GM19099 (cell line): Measurements from ENCODE around the gene AHNAK.
A peak's percentile ranks its signal among the peaks of the same experiment; 100 is the strongest.

Source experiments
- POLR2A ChIP-seq: IDR thresholded peaks from 3 replicates; pipeline ENCODE4 v1.6.1; 2011; ENCODE audit warnings: low read depth; ENCODE audit not compliant: insufficient read length; ENCODE audit errors: extremely low read depth

AHNAK gene

GRCh38 chr11:62542750-62543567 lies 3.6 kb downstream of the AHNAK start:
- TF ChIP-seq POLR2A = no peak

- no peak for TF ChIP-seq POLR2A
These were observed 4.4 kb downstream of the AHNAK start for GRCh38 chr11:62542111-62542745.

GRCh38 chr11:62540804-62541701 lies 5.6 kb downstream of the AHNAK start:
- TF ChIP-seq POLR2A = peak; percentile 46

GRCh38 chr11:62539238-62539925 lies 7.2 kb downstream of the AHNAK start:
- TF ChIP-seq POLR2A = no peak

GRCh38 chr11:62538470-62539237 lies 8.0 kb downstream of the AHNAK start:
- TF ChIP-seq POLR2A = no peak

- no peak for TF ChIP-seq POLR2A
These were observed 10.2 kb downstream of the AHNAK start for GRCh38 chr11:62536301-62536957.

- TF ChIP-seq POLR2A = no peak
These were observed 10.8 kb downstream of the AHNAK start for GRCh38 chr11:62535802-62536201.

- no peak for TF ChIP-seq POLR2A
These were observed 11.6 kb downstream of the AHNAK start for GRCh38 chr11:62534779-62535545.

- no peak for TF ChIP-seq POLR2A
These were observed 14.5 kb downstream of the AHNAK start for GRCh38 chr11:62532096-62532495.

- no peak for TF ChIP-seq POLR2A
These were observed 29.8 kb downstream of the AHNAK start for GRCh38 chr11:62516736-62517371.

GRCh38 chr11:62514151-62514550 lies 32.5 kb downstream of the AHNAK start:
- TF ChIP-seq POLR2A = no peak

GRCh38 chr11:62513626-62514025 lies 33.0 kb downstream of the AHNAK start:
- no peak for TF ChIP-seq POLR2A
